Left kidney (tissue), 8 donors: ENCODE results near the gene ZNF429. TPM values are rescaled to one million over a fixed set of nuclear protein-coding genes. Genes with fewer than 3 reads are reported as not detected.
A peak's percentile ranks its signal among the peaks of the same experiment; 100 is the strongest.
"Not testable (repeated sequence)": the region's sequence is repeated elsewhere in the genome, so short reads cannot be mapped to it uniquely, and the experiment has no call there.

Source experiments
- DNase-seq: peaks from one replicate; pipeline ENCODE4 v3.0.0-alpha.2; 2013
- long read RNA-seq, 8 donors: transcript quantifications; one replicate each; lab custom pipeline, GENCODE V29; 2026
- polyA plus RNA-seq: library from polyadenylated mRNA; unstranded; fragments of 120-200 nt; gene quantifications from one replicate; pipeline ENCODE4 v1.2.1, GENCODE V29; 2013; ENCODE audit not compliant: insufficient read length

The ZNF429 gene
- polyA plus RNA-seq: 31.6 TPM
- long read RNA-seq, donor 1, transcript ZNF429-201 (4 exons, 2,233 nt): major isoform, 8 of 29 reads
- long read RNA-seq, donor 1, partial matches to known transcripts: 16 of 29 reads
- long read RNA-seq, donor 1, other reads (novel, unspliced or antisense): 5 of 29 reads
- long read RNA-seq, donor 2, partial matches to known transcripts: 12 of 16 reads
- long read RNA-seq, donor 2, other reads (novel, unspliced or antisense): 0 of 16 reads
- long read RNA-seq, donor 3, partial matches to known transcripts: 7 of 13 reads
- long read RNA-seq, donor 3, other reads (novel, unspliced or antisense): 5 of 13 reads
- long read RNA-seq, donor 4: 0 reads
- long read RNA-seq, donor 5, partial matches to known transcripts: 0 of 16 reads
- long read RNA-seq, donor 5, other reads (novel, unspliced or antisense): 12 of 16 reads
- long read RNA-seq, donor 6, partial matches to known transcripts: 14 of 14 reads
- long read RNA-seq, donor 6, other reads (novel, unspliced or antisense): 0 of 14 reads
- long read RNA-seq, donor 7, partial matches to known transcripts: 0 of 10 reads
- long read RNA-seq, donor 7, other reads (novel, unspliced or antisense): 6 of 10 reads
- long read RNA-seq, donor 8, partial matches to known transcripts: 27 of 29 reads
- long read RNA-seq, donor 8, other reads (novel, unspliced or antisense): 0 of 29 reads

- DNase-seq: peak; percentile 96
Measured at GRCh38 chr19:21505459-21506451, at the start of gene ZNF429. Gene ZNF429, plus strand, starts transcription at chr19:21505602. Its CDS starts 170 bp downstream, at chr19:21505772.

GRCh38 chr19:21460686-21461085 lies 44.7 kb upstream of the ZNF429 start:
- no peak for DNase-seq

GRCh38 chr19:21462540-21462939 lies 42.9 kb upstream of the ZNF429 start:
- no peak for DNase-seq

GRCh38 chr19:21463449-21464105 lies 41.8 kb upstream of the ZNF429 start:
- DNase-seq: peak; percentile 89

- no peak for DNase-seq
Measured at GRCh38 chr19:21466627-21467026, 38.8 kb upstream of the ZNF429 start.

- no peak for DNase-seq
Measured at GRCh38 chr19:21468791-21469190, 36.6 kb upstream of the ZNF429 start.

- no peak for DNase-seq
Measured at GRCh38 chr19:21472507-21472906, 32.9 kb upstream of the ZNF429 start.

- peak; percentile 92 for DNase-seq
Measured at GRCh38 chr19:21474671-21475181, 30.7 kb upstream of the ZNF429 start.

- not testable (repeated sequence) for DNase-seq
Measured at GRCh38 chr19:21482361-21482760, 23.0 kb upstream of the ZNF429 start.

- DNase-seq: no peak
Measured at GRCh38 chr19:21482863-21483276, 22.5 kb upstream of the ZNF429 start.

GRCh38 chr19:21483589-21484170 lies 21.7 kb upstream of the ZNF429 start:
- no peak for DNase-seq

- no peak for DNase-seq
Measured at GRCh38 chr19:21484631-21485030, 20.8 kb upstream of the ZNF429 start.

GRCh38 chr19:21485926-21486325 lies 19.5 kb upstream of the ZNF429 start:
- no peak for DNase-seq

- no peak for DNase-seq
Measured at GRCh38 chr19:21487969-21488368, 17.4 kb upstream of the ZNF429 start.

GRCh38 chr19:21491146-21491545 lies 14.3 kb upstream of the ZNF429 start:
- no peak for DNase-seq

- no peak for DNase-seq
Measured at GRCh38 chr19:21492947-21493906, 12.2 kb upstream of the ZNF429 start.

- no peak for DNase-seq
Measured at GRCh38 chr19:21496876-21497275, 8.5 kb upstream of the ZNF429 start.

- no peak for DNase-seq
Measured at GRCh38 chr19:21498651-21499050, 6.8 kb upstream of the ZNF429 start.

GRCh38 chr19:21508198-21508597 lies 2.8 kb downstream of the ZNF429 start:
- no peak for DNase-seq

GRCh38 chr19:21511058-21511457 lies 5.7 kb downstream of the ZNF429 start:
- DNase-seq: not testable (repeated sequence)
